ENCODE data around the gene ABCB11.

The ABCB11 gene

GRCh38 chr2:169006665-169007064, 24.5 kb downstream of the ABCB11 start:
- no peak for DNase-seq

DNA sequence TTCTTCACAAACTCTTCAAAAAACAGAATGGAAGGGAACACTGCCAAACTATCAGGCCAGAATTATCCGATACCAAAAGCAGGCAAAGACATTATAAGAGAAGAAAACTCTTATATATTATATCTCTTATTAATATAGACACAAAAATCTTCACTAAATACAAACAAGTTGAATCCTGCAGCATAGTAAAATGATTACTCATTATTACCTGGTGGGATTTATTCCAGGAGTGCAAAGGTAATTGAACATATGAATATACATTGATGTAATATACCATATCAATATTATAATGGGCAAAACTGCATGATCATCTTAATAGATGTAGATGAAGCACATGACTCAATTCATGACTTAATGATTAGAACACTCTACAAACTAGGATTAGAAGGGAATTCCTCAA, 25.1 kb downstream of the ABCB11 start:
- DNase-seq = no peak

GRCh38 chr2:169005080-169005598, 26.0 kb downstream of the ABCB11 start:
- DNase-seq = no peak

GRCh38 chr2:169002161-169002738, 28.9 kb downstream of the ABCB11 start:
- no peak for DNase-seq

DNA sequence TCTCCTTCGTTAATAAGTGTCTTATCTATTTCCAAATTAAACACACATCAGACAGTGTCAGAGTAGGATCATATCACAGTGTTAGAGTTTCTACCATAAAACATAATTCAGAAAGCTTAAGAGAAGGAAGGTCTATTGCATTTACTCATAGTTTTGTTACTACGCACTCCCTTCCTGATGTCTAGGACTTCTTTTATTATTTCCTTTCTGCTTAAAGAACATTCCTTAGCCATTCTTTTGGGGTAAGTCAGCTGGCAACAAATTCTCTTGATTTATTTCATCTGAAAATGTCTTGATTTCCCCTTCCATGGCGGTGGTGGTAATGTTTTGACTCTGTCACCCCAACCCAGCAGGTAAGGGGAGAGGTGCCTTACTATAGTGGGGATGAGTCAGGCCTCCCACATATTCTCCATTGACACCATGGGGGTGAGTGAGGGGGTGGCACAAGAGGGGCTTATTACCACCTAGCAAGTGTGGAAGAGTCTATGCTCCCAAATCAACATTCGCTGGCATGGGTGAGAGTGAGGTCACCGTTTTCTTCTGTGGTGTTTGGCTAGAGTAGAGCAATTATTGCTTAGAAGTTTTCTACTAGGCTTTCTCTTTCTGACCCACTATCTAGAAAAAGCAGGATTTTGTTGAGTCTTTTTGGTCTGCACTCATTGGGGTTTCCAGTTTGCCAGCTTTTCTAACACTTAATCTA, 29.9 kb downstream of the ABCB11 start:
- no peak for DNase-seq

- DNase-seq = no peak
These were observed 31.4 kb downstream of the ABCB11 start for GRCh38 chr2:168999668-169000213.

DNA sequence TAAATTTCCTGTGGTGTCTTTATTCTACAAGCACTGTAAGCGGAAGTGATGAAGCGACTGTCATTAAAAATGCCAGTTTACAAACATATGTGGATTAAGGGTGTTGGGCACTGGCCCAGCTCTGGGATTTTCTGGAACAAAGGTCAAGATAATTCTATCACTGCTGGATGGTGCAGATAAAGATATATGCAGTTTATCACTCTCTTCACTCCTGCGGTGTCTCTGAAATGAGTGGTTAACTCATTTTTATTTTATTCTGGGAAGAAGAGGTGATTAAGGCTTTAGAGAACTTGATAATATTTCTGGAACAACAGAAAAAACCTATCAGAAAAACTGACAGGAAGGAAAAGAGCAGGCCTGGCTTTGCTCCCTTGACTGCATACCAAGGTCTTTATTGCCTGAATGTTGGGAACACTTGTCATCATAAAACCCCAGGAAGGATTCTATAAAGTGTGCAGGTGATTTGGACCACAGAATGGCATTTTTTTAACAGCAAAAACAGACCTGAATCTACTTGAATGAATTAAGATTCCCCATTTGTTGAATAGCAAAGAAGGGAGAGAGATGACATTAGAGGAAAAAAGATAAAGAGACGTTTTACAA, 32.4 kb downstream of the ABCB11 start:
- no peak for DNase-seq

DNA sequence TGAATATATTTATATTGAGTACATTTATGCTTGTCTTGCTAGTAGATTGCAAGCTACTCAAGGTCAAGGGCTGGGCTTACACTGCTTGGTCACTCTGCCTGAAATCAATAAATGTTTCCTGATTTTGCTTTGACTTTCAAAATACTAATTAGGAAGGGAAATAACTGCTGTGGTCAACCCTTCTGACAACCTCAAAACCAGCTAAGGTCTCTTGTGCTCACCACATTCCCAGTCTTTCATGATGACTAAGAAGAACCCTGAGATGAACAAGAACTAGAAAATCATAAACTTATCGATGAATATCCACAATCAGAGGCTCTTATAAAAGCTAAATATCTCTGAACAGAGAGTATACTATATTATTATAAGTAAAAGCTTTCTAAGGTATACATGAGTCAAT, 33.3 kb downstream of the ABCB11 start:
- DNase-seq = no peak

- no peak for DNase-seq
These were observed 34.0 kb downstream of the ABCB11 start for GRCh38 chr2:168997118-168997521.

DNA sequence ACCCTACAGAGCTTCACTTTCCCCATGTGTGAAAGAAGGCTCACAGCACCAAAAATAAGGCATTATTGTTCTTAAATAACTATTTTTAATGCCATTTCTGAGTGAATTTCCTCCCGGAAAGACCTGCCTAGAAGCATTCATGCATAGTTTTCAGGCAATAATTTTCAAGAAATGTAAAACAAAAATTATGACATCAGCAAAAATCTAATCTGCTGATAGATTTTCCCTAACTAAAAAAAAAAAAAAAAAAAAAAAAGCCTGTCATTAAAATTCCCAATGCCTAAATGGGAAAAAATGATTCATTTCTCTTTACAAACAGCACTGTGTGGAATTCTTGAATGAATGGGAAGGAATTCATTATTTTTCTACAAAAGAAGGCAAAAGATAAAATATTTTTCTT, 35.4 kb downstream of the ABCB11 start:
- no peak for DNase-seq

DNA sequence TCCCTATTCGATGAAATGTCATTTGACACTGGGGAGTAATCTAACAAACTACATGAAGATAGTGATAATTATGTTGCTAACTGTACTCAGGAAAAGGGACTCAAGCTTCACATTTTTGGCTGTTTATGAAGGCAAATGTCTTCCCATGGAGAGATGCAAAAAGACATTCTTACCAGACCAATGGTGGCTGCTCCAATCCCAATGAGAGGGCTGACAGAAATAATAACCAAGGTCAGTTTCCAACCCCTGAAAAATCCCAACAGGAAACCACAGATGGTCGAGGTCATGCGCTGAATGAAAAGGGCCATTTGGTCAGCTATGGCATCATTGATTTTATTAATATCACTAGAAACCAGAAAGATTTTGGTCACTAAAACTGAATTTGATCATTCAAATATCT, 37.6 kb downstream of the ABCB11 start:
- DNase-seq = no peak

- peak; percentile 62 to 70 for DNase-seq
These were observed 38.4 kb downstream of the ABCB11 start for GRCh38 chr2:168992591-168993349.

- no peak for DNase-seq
These were observed 39.1 kb downstream of the ABCB11 start for GRCh38 chr2:168992026-168992425.

DNA sequence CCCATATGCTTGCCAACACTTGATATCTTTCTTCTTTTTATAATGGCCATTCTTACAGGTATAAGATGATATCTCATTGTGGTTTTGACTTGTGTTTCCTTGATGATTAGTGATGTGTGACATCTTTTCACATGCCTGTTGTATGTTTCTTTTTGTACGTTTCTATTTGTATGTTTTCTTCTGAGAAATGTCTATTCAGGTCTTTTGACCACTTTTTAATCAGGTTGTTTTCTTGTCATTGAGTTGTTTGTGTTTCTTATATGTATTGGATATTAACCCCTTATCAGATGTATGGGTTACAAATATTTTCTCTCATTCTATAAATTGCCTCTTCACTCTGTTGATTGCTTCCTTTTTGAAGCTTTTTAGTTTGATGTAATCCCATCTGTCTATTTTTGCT, 42.4 kb downstream of the ABCB11 start:
- no peak for DNase-seq

GRCh38 chr2:168986398-168986943, 44.7 kb downstream of the ABCB11 start:
- no peak for DNase-seq

- DNase-seq = no peak
These were observed 49.5 kb downstream of the ABCB11 start for GRCh38 chr2:168981651-168982050.

GRCh38 chr2:168978461-168978861, 52.7 kb downstream of the ABCB11 start:
- no peak for DNase-seq

GRCh38 chr2:168977608-168978007, 53.5 kb downstream of the ABCB11 start:
- DNase-seq = no peak

DNA sequence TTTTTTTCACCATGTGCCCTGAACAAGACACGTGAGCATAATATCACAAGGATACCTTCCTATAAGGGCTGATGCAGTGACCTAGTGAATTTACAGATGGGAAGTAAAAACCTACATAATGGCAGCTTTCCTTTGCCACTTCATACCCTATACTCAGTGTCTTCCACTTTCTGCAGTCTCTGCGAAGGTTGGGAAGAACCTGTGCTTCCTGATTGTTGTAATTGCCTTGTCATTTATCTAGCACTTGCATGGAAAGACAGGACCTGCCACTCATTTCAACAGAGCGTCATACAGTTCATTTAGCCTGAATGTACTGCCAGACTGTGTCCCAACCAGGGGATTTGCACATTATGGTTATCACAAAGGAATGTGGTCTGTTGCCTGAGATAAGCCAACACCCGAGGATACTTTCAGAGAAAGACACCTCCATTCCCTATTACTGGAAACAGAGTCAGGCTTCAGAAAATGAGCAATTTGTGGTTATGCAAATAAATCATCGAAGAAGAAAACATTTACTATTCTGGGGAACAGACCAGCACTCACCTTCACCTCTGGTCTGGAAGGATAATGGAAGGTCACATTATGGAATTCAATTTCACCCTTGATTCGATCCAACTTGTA, 55.0 kb downstream of the ABCB11 start:
- no peak for DNase-seq

- no peak for DNase-seq
These were observed 56.7 kb downstream of the ABCB11 start for GRCh38 chr2:168974428-168974827.

DNA sequence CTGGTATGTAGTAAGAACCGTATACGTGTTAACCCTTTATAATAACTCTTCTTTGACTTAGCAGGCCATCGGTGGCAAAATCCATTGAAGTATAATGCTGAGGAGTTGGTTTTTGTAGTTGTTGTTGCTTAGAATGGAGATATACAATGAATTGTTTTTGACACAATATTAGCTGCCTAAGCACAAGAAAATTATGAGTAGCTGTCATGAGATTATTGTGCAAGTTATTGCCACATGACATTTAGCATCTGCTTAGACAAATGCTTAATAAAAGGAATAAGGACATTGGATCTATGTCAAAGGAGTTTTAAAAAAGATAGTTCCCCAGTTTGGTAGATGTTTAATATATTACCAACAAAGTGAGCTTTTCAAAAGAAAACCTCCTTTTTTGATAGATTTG, 59.9 kb downstream of the ABCB11 start:
- DNase-seq = no peak

DNA sequence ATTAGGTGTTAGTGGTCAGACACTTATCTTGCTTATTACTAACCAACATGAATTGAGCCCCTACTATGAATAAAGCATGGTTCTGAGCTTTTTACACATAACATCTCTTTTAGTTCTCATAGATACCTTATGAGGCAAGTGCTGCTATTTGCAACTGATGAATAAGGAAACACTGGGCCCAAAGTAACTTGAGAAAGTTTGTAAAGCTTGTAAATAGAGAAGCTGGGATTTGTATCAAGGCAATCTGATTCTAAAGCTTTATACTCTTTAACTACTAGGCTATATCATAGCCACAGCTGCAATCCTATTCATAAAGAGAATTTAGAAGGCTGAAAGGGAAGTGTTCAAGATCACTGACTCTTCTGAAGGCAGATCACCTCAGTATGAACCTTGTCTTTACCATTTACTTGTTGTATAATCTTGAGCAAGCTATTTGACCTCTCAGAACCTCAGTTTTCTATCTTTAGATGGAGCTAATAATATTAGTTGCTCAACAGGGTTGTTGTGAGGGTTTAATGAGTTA, 60.4 kb downstream of the ABCB11 start:
- DNase-seq = no peak
